ENCODE data around the gene CFDP1.

GRCh38 chr16:75379911-75380847 lies 53.1 kb downstream of the CFDP1 start:
- TF ChIP-seq CTCF (IDR thresholded peaks at IDR 0.05) (no peak), POLR2A (IDR thresholded peaks at IDR 0.05) (no peak), POLR2AphosphoS5 (IDR thresholded peaks at IDR 0.05) (no peak), EP300 (IDR thresholded peaks at IDR 0.05) (no peak)

Measured in suprapubic skin (tissue), 4 donors.